GM21529 (cell line): ENCODE data around the gene PRSS38.

Source experiments
- ATAC-seq: cut with Tn5 transposase; IDR thresholded peaks from one replicate; pipeline ENCODE4 v1.9.1; 2021; ENCODE audit not compliant: unreplicated experiment

Gene PRSS38

DNA sequence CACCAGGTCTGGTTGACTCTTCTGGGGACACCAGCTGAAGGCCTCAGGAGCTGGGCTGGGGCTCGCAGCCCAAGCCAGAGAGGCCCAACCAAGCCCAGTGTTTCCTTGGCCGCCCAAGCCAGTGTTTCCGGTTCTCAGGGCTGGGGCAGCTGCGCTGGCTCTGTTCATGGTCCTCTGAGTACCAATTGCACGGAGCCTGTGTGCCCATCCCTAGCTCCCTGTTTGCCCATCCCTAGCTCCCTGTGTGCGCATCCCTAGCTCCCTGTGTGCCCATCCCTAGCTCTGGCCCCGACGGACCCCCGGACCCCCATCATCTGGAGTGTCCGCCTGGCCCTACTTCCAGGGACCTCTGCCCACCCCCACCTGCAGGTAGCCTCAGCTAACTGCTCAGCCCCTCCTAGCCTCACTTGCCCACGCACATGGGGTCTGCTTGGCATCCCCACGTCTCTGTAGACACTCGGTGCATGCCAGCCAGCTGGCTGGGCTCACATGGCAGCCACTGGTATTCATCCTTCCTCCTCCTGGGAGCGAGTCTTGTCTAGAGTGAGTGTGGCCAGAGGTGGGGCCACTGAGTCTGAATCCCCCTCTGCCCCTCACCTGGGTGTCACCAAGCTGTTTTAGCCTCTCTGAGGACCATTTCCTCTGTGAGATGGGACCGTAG lies 68.3 kb downstream of the PRSS38 start:
- ATAC-seq = no peak

DNA sequence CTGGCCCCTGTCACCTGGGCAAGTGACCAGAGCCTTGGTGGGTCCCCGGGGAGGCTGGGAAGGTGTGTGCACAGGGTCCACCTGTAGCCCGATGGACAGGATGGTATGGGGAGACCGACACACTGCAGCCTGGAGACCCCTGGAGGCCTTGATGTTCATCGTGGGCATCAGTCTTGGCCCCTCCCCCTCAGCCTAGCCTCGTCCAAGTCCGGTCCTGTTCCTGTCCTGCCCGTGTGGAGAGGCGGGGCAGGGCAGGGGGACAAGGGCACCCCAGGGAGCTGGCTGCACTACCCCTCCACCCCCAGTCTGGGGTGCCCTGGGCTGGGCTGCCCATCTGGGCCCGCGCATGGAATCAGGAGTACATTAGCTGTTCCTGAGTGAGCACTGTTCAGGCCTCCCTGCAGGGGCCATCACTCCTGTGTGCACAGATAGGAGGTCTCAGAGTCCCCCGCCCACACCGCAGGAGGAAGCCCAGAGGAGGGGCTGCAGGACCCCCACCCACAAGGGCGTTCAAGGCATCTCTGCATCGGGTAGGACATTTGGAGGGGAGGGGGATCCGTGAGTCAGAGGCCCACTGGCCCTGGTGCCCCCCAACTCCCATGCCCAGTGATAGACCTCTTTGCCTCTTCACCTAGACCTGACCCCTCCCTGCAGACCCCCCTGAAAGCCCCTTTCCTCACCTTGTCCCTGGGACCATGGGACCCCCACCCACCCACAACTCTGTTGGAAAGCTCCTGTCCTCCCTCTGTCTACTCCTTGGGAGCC lies 69.1 kb downstream of the PRSS38 start:
- no peak for ATAC-seq

DNA sequence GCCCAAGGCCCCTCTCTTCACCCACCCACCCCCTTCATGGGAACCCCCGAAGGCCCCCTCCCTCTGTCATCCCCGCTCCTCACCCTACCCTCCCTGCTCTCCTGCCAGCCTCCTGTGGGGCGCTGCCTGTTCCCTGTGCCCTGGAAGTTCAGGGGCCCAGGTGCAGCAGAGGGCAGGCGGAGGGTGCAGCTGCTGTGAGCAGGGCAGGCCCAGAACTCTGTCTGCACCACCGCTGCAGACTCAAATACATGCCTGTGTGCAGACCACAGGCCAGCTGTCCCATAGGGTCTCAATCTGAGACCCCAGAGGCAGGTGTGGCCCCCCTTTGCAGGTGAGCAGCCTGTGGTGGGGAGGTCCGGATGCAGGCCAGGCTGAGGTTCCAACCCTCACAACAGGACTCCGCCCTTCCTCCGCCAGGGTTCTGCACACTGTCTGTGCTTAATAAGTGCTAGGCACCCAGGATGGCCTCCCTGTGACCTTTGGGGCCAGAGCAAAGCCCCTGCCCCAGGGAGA lies 69.7 kb downstream of the PRSS38 start:
- no peak for ATAC-seq

DNA sequence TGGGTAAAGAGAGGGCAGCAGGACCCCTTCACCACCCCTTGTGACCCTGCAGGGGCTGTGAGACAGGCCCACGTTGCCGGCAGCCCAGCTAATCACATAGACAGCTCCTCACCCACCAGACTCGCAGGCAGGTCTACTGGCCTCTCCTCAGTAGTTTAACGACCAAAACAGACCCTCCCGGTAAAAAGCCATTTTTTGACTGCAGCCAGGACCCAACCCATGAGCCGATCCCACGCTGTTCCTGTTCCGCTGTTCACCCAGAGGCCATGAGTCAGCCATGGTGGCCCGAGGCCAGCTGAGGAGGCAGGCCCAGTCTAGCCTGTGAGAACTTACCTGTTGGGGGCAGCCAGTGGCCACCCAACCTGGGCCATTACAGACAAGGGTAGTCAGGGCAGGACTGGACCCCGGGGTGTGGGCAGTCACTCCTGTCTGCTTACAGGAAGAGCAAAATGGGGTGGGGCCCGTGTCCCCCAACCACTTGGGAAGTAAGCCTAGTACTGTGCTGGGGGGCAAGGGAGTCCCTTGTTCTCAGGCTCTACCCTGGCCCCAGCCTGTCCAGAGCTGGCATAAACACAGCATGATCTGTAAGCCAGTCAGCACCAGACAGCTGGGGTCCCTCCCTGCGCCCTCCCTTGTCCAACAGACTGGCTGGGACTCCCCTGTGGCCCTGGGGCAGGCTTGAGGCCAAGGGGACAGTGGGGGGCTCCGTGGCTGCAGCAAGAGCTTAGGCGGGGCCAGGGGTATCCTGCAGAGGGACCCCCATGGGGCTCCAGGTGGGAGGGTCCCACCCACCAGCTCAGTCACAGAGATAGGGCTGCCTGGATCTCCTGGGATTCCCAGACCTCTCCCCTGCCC lies 70.4 kb downstream of the PRSS38 start:
- no peak for ATAC-seq

DNA sequence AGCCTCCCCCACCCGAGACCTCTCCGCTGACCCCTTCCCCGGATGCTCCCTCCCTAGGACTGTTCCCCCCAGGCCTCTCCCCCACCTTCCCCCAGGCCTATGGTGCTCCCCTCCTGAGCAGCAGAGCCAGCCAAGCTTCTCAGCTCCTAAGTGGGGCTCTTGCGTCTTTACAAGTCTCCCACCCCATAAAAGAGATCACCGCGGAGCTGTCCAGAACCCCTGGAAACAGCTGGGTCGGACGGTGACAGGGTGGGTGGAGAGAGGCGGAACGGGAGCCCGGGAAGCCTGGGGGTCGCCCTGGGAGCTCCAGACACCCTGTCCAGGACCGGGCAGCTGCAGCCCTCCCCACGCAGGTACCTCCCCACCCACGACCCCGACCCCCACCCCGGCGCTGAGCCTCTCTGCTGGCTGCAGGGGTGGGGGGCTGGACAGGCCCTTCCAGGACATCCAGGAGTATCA lies 71.1 kb downstream of the PRSS38 start:
- ATAC-seq = no peak

DNA sequence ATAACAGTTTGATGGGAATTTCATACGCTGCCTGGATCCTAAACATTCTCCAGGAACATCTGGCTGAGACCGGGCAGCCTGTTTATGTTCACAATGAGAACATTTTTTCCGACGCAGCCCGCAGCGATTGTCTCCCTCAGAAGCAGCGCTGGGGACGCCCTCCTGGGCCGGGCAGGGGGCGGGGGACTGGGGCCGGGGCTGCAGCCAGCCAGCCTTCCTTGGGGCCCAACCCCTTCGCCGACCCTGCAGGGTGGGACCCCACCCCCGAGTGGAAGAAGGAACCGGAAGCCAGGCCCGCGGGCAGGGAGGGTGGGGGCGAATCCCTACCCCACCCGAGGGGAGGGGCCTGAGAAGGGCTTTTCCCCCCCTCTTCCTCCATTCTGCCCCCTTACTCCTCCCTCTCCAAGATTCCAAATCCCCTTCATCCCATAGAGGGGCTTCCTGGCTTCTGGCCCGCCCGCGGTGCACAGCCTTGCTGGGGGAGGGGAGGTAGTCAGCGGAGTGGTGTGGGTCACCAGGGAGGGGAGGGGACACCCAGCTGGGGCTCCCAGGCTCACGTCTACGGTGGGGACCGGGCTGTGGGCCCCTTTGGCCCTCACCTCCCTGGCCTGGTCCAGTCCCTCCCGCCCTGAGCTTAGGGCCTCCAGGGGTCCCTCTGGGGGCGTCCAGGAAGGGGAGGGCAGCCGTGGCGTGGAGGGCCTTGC lies 71.7 kb downstream of the PRSS38 start:
- no peak for ATAC-seq

- no peak for ATAC-seq
Observed at GRCh38 chr1:227887697-227888403, 72.4 kb downstream of the PRSS38 start.

- no peak for ATAC-seq
Observed at GRCh38 chr1:227888404-227889046, 73.0 kb downstream of the PRSS38 start.

DNA sequence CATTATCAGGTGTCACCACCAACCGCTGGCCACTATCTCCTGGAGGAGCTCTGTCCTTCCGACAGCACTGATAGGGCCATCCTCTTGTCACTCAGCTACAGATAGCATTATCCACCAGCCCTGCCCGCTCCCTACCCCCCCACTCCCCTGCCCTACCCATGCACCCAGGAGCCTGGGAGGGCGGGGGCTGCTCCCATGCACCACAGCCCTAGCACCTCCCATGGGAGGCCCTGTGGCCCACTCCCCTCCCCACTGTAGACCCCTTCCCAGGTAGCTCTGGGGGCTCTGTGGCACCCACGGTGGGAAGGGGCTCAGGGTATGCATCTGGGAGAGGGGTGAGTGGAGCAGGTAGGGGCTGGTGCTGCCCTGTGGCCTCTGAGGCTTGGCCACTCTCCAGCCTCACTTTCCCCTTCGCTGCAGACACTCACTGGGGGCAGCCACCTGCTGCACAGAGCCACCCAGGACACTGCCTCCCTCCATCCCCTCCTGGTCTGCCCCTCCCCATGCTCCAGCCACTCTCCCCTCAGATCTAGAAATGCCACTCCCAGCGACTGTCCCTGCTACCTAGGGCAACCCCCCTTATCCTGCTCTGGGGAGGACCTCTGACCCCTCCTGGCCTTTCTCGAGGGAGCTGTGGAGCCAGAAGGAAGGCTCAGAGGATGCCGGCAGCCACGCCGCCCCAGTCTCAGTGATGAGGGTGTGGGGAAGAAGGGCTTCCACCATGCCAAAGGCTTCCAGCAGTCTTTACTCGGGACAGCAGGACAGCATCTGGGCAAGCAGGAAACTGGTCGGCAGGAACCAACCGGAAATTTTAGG lies 73.8 kb downstream of the PRSS38 start:
- no peak for ATAC-seq

GRCh38 chr1:227889863-227890405 lies 74.5 kb downstream of the PRSS38 start:
- no peak for ATAC-seq

- ATAC-seq = no peak
Observed at GRCh38 chr1:227890451-227891222, 75.2 kb downstream of the PRSS38 start.

DNA sequence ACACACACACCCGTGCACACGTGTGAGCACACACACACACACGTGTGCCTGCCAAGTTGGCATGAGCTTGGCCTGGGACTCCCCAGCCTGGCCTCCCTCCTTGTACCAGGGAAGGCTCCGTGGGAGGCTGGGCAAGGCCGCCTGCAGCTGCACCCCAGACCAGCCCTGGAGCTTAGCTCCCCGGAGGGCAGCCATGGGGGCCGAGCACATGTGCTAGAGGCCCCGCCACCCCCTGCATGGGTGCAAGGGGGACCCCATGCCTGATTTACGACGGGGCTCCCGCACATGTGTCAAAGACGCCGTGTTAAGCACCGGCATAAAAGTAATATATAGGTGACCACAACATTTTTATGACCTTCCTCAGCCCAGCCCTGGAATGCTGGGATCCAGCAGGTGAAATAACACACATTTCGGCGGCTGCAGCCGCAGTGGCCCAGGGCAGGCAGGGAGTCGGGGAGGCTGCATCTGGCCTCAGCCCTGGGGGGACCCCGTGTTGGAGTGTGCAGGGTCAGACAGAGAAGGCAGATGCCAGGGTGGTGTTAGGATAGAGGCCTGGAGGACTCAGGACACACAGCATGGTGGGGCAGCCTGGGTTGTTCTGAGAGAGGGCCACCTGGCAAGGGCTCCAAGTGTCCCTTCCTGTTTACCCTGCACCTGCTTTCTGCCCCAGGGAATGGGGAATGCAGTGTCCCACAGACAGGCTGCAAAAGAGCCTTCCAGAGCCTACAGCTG lies 75.9 kb downstream of the PRSS38 start:
- no peak for ATAC-seq

GRCh38 chr1:227891955-227892488 lies 76.5 kb downstream of the PRSS38 start:
- no peak for ATAC-seq

DNA sequence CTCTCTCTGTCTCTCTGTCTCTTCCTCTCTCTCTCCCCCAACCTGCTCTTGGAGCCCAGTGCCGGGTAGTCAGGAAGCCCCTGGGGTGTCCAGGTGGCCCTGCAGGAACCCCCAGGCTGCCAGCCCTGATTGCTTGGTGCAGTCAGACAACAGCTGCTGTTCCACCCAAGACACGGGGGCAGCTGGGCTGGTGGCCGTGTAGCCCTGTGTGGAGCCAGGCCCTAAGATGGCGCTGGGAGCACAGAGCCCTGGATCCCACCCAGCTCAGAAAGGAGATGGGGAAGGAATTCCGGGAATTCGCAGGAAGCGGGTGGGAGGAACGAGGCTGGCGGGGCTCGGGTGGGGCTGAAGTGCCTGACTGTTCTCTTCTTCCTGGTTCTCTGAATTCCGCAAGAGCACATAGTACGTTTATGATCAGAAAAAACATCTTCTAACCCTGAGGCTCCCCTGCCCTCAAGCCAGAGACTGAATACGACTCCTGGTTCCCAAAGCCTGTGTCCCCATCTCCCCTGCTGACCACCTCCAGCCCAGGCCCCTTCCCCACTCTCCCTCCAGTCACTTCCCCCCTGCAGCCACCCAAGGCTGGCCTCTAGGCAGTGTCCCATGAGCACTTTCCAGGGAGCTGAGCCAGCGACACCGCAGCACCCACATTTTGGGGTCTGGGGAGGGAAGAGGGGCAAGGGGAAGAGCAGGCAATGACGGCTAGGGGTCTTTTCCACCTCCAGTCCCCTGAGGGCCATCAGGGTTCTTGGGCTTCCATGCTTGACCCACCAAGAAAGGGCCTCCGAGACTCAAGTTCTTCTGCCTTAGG lies 77.2 kb downstream of the PRSS38 start:
- ATAC-seq = no peak

- no peak for ATAC-seq
Observed at GRCh38 chr1:227893300-227893948, 77.9 kb downstream of the PRSS38 start.
